Measurements from ENCODE around the gene ITM2C.

Gene ITM2C

GRCh38 chr2:230852113-230852512 is 12.6 kb upstream of the ITM2C start:
- no peak for DNase-seq (ENCODE audit: low spot score)

- no peak for DNase-seq (ENCODE audit: low spot score)
Observed at GRCh38 chr2:230861552-230862255, 3.0 kb upstream of the ITM2C start.

GRCh38 chr2:230862292-230862691 is 2.5 kb upstream of the ITM2C start:
- DNase-seq (ENCODE audit: low spot score), result no peak

- DNase-seq (ENCODE audit: low spot score), result no peak
Observed at GRCh38 chr2:230863031-230863430, 1.7 kb upstream of the ITM2C start.

- no peak for DNase-seq (ENCODE audit: low spot score)
Observed at GRCh38 chr2:230863442-230864121, 1.2 kb upstream of the ITM2C start.

GRCh38 chr2:230864122-230864604 is 579 bp upstream of the ITM2C start:
- DNase-seq (ENCODE audit: low spot score), result no peak

GRCh38 chr2:230865307-230865765 is 594 bp downstream of the ITM2C start:
- no peak for DNase-seq (ENCODE audit: low spot score)

- DNase-seq (ENCODE audit: low spot score), result peak; percentile 41
Observed at GRCh38 chr2:230865766-230866755, 1.3 kb downstream of the ITM2C start.

GRCh38 chr2:230866756-230867523 is 2.2 kb downstream of the ITM2C start:
- DNase-seq (ENCODE audit: low spot score), result peak; percentile 35

- DNase-seq (ENCODE audit: low spot score), result no peak
Observed at GRCh38 chr2:230868161-230868946, 3.6 kb downstream of the ITM2C start.

- no peak for DNase-seq (ENCODE audit: low spot score)
Observed at GRCh38 chr2:230868947-230869913, 4.5 kb downstream of the ITM2C start.

GRCh38 chr2:230869914-230870543 is 5.3 kb downstream of the ITM2C start:
- DNase-seq (ENCODE audit: low spot score), result no peak

- DNase-seq (ENCODE audit: low spot score), result no peak
Observed at GRCh38 chr2:230870544-230871360, 6.0 kb downstream of the ITM2C start.

GRCh38 chr2:230871361-230872150 is 6.8 kb downstream of the ITM2C start:
- DNase-seq (ENCODE audit: low spot score), result no peak

- DNase-seq (ENCODE audit: low spot score), result no peak
Observed at GRCh38 chr2:230872151-230872967, 7.6 kb downstream of the ITM2C start.

GRCh38 chr2:230872968-230873660 is 8.4 kb downstream of the ITM2C start:
- DNase-seq (ENCODE audit: low spot score), result no peak
